Peyer's patch (tissue), 4 donors: Measurements from ENCODE around the gene LY6G6F. TPM values are rescaled to one million over a fixed set of nuclear protein-coding genes. Genes with fewer than 3 reads are reported as not detected.

ENCODE experiments used
- DNase-seq, 3 donors: peaks; one replicate each; pipeline ENCODE4 v3.0.0-alpha.2; 2017 to 2019
- H3K27ac ChIP-seq, 4 donors: fragments of 200-600 bp; sonication (generic); one replicate each; pipeline ENCODE4 v1.5.1; 2016 to 2019
- H3K27me3 ChIP-seq, 2 donors: fragments of 200-600 bp; sonication (generic); one replicate each; pipeline ENCODE4 v1.5.1; 2019
- H3K36me3 ChIP-seq, 3 donors: fragments of 200-600 bp; sonication (generic); one replicate each; pipeline ENCODE4 v1.5.1; 2016 to 2019
- H3K4me1 ChIP-seq, 4 donors: fragments of 200-600 bp; sonication (generic); one replicate each; pipeline ENCODE4 v1.5.1; 2016 to 2019
- H3K4me3 ChIP-seq, 4 donors: fragments of 200-600 bp; sonication (generic); 1 replicate in 3 of 4; 2 replicates in 1 of 4; pipeline ENCODE4 v1.5.1; 2016 to 2019; ENCODE audit warnings: mild to moderate bottlenecking in 1 of 4
- H3K9me3 ChIP-seq, 4 donors: fragments of 200-600 bp; sonication (generic); one replicate each; pipeline ENCODE4 v1.5.1; 2016 to 2019; ENCODE audit warnings: mild to moderate bottlenecking in 1 of 4
- CTCF ChIP-seq, 6 experiments: fragments of 450-650 bp in 4 of 6; fragments of 200-600 bp in 2 of 6; sonication (generic) in 1 of 6; IDR thresholded peaks; one replicate each; pipeline ENCODE4 v1.5.1; 2017 to 2019; ENCODE audit warnings: antibody characterized with exemption in 6 of 6, mild to moderate bottlenecking in 3 of 6, moderate library complexity in 1 of 6
- POLR2A ChIP-seq, 2 donors: fragments of 450-650 bp; IDR thresholded peaks; one replicate each; pipeline ENCODE4 v1.5.1; 2017; ENCODE audit warnings: antibody characterized with exemption in 2 of 2, mild to moderate bottlenecking in 2 of 2, moderate library complexity in 2 of 2
- total RNA-seq, 4 donors: library from RNA; depleted of rRNA; stranded (reverse); fragments of >200 nt; gene quantifications; one replicate each; pipeline ENCODE4 v1.1.0, GENCODE V29; 2016

Gene LY6G6F
- total RNA-seq, 4 donors from 2014 or later = not detected

- DNase-seq = no peak
- Histone ChIP-seq H3K4me1 (peaks cover 0 to 12% (median 0%) of the 10 kb centered on the region in 4 donors), H3K4me3 (no peak within 1 kb of the TSS), H3K36me3 (peaks cover 0 to 66% (median 0%) of the 10 kb centered on the region in 3 donors), H3K27me3 (no peaks in the 10 kb centered on the region), H3K9me3 (no peaks in the 10 kb centered on the region), H3K27ac (no peak within 1 kb of the TSS)
- TF ChIP-seq POLR2A (IDR thresholded peaks at IDR 0.05) (no peak), CTCF (IDR thresholded peaks at IDR 0.05) (no peak)
Observed at GRCh38 chr6:31669676-31670075, 37.0 kb upstream of the LY6G6F start, which contains the start of gene LY6G5B. LY6G5B (plus strand) TSS chr6:31669976; CDS start chr6:31670951, 975 bp downstream.

GRCh38 chr6:31676322-31676903, 30.3 kb upstream of the LY6G6F start:
- H3K27ac ChIP-seq = no peak overlapping the region
- peaks cover 0 to 20% (median 0%) of the 10 kb centered on the region in 3 donors for H3K36me3 ChIP-seq

GRCh38 chr6:31676904-31677303, 29.8 kb upstream of the LY6G6F start:
- H3K9me3 ChIP-seq = no peaks in the 10 kb centered on the region
- peaks cover 0 to 15% (median 0%) of the 10 kb centered on the region in 3 donors for H3K36me3 ChIP-seq
- DNase-seq = no peak
- H3K4me3 ChIP-seq = no peak overlapping the region
- H3K4me1 ChIP-seq = peaks cover 0 to 18% (median 3%) of the 10 kb centered on the region in 4 donors
- H3K27ac ChIP-seq = no peak overlapping the region
- TF ChIP-seq CTCF (IDR thresholded peaks at IDR 0.05) = no peak
- H3K27me3 ChIP-seq = no peaks in the 10 kb centered on the region

More at GRCh38 chr6:31676322-31676903, 30.3 kb upstream of the LY6G6F start:
- no peak for DNase-seq
- Histone ChIP-seq H3K4me3 (no peak overlapping the region), H3K4me1 (peaks cover 0 to 13% (median 2%) of the 10 kb centered on the region in 4 donors), H3K27me3 (no peaks in the 10 kb centered on the region), H3K9me3 (no peaks in the 10 kb centered on the region)
- TF ChIP-seq POLR2A (IDR thresholded peaks at IDR 0.05) = no peak
- TF ChIP-seq CTCF (IDR thresholded peaks at IDR 0.05) = no peak

GRCh38 chr6:31677955-31678354, 28.7 kb upstream of the LY6G6F start:
- Histone ChIP-seq H3K27ac (no peak overlapping the region), H3K4me1 (peaks cover 0 to 25% (median 3%) of the 10 kb centered on the region in 4 donors), H3K36me3 (peaks cover 0 to 4% (median 0%) of the 10 kb centered on the region in 3 donors), H3K27me3 (no peaks in the 10 kb centered on the region), H3K4me3 (no peak overlapping the region), H3K9me3 (no peaks in the 10 kb centered on the region)
- no peak for DNase-seq
- TF ChIP-seq CTCF (IDR thresholded peaks at IDR 0.05) (no peak), POLR2A (IDR thresholded peaks at IDR 0.05) (no peak)

GRCh38 chr6:31680226-31681134, 26.2 kb upstream of the LY6G6F start, which contains the start of gene LY6G5C:
LY6G5C (minus strand) TSS chr6:31681067; CDS start chr6:31680373, 694 bp downstream.
- TF ChIP-seq CTCF (IDR thresholded peaks at IDR 0.05) (peak; percentile 47 to 88 (median 82)), POLR2A (IDR thresholded peaks at IDR 0.05) (peak in 1 of 2 donors; percentile 17)
- Histone ChIP-seq H3K9me3 (no peaks in the 10 kb centered on the region), H3K4me1 (peaks cover 0 to 25% (median 3%) of the 10 kb centered on the region in 4 donors), H3K4me3 (peak within 1 kb of the TSS; percentile 41 to 69 (median 60)), H3K27ac (peak within 1 kb of the TSS; percentile 59 to 77 (median 69)), H3K36me3 (no peaks in the 10 kb centered on the region), H3K27me3 (no peaks in the 10 kb centered on the region)
- DNase-seq = peak; percentile 78 to 92 (median 83)
